T follicular helper cell (primary cell): Measurements from ENCODE around the gene LAMC2.

Source experiments
- DNase-seq: peaks from one replicate; pipeline ENCODE4 v3.0.0-alpha.2; 2020; ENCODE audit warnings: low read depth

The LAMC2 gene

DNA sequence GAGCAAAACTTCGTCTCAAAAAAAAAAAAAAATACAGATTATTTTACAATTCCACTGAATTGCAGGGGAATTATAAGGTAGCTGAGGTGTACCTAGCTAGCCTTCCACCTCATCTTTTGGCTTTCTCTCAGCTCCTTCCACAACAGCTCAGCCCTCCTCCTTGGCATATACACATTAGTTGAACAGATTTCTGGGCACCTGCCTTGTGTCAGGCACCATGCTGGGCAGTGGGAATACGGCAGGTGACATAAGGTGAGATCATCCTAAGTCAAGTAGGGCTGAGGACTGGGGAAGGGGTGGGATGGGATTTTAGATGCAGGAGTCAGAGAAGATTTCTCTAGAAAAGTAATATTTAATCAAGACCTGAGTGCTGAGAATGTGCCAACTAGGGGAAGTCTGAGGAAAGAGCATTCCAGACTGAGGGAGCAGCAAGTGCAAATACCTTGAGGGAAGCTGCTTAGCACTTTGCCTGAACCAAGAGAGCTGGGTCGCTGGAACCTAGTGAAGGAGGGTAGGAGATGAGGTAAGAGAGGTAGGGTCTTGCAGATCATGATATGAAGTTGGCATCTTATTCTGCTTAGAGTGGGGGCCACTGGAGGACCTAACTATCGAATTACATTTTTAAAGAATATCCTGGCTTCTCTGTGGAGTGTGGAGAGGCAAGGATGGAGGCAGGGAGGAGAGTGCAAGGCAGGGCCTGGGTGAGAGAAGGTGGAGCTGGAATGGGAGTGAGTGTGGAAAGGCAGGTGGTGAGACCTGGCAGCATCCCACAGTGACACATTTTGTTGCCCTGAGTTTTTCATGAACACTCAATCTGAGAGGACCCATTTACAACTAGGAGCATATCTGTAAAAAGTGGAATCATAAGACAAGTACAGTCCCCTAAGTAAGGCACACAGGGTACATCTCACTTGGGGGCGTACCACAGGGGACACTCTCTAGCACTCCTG is 28.2 kb downstream of the LAMC2 start:
- DNase-seq, result no peak

DNA sequence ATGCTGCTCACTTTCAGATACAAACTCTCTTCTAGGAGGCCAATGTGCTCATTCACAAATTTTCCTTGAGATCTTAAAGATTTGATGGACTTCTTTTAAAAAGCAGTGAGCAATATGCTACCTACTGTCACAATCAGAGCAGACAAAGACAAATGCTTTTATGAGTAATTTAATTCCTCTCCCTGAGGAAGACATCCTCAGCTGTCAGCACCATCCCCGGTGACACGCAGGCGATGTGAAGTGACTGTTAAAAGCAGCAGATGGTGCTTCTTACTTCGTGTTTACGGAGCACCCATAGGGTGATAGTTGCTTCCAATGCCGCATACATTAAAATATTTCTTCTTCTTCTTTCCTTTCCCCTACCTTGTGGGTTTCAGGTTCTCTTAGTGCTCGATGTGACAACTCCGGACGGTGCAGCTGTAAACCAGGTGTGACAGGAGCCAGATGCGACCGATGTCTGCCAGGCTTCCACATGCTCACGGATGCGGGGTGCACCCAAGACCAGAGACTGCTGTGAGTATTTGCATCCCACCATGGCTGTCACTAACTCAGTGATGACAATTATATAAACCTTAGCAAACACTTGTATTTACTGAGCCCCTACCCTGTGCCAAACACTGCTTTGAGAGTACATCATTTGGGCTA is 29.1 kb downstream of the LAMC2 start:
- no peak for DNase-seq

DNA sequence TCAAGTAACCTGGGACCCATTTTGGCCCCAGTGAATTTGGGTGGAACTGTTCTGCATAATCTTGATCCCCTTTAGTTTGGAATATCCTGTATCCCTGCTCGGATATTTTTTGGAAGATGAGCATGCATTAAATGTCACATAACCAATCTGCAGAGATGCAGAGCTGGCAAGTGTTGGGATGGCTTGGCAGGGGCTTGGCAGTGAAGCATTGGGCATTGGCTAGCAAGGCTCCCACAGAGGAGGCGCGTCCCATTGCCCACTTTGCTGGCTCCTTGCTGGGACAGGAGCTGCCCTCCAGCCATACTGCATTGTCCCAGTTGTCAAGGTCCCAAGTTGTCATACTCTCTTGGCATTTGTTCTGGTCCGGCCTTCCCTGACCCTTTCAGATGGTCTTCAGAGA is 29.9 kb downstream of the LAMC2 start:
- DNase-seq, result no peak

DNA sequence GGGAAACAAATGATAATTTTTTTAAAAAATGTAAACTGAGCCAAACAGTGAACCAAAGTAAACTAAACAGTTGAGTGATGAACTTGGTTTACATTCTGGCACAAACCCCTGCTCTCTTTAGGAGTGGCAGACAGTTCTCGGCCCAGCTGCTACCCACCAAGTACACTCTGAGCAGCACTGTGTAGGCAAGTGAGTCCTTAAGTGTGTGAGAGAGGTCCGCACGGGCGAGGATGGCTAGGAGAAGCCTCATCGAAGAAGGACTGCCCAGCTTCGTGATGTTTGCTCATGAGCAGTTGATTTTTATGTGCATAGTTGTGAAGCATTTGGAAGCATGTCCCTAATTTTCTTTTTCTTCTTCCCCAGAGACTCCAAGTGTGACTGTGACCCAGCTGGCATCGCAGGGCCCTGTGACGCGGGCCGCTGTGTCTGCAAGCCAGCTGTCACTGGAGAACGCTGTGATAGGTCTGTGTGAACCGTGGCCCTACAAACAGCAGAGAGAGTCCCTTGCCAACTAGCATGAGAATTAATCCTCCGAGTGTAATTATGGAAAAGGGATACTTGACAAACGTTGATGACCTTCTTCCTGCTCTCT is 32.1 kb downstream of the LAMC2 start:
- DNase-seq, result no peak

DNA sequence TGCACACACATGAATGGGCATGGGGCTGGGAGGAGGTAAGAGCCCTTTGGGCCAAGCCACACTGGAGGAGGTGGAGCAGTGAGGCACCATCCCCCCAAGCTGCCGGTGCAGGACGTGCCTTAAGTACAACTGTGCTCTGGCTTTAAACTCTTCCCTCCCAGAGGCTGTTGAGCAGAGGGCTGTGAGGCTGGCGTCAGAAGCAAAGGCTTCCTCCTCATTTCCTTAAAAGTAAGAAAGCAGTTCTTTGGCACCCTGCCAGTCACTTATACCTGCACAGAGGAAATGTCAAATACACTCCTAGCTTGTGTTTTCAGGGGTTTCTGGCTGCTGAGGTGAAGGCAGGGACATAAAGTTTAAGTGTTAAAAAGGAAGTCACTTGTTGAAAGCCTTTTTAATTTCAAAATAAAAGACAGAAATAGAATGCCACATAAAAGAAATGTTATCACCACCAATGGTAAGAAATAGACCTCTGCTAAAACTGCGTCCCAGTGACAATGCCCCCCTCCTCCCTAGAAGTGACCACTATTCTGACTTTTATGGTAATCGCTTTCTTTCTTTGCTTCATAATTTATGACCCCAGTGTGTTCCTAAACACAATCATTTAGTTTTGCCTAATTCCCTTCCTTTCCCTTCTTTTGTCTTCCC is 33.0 kb downstream of the LAMC2 start:
- peak; percentile 28 for DNase-seq

DNA sequence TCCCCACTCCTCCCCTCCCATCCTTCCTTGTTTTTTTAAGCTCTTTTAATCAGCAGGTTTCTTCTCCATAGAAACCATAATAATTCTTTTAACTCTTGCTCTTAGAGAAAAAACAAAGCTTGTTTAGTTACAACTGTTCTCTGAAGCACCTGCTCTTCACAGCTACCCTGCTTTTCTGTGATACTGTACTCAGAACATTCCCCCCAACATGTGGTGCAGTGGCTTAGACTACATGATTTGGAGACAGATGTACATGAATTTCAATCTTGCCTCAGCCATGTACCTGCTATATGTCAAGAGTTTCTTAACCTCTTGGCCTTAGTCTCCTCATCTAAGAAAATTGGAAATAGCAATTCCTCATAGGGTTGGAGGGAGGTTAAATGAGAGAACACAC is 33.5 kb downstream of the LAMC2 start:
- DNase-seq, result no peak

DNA sequence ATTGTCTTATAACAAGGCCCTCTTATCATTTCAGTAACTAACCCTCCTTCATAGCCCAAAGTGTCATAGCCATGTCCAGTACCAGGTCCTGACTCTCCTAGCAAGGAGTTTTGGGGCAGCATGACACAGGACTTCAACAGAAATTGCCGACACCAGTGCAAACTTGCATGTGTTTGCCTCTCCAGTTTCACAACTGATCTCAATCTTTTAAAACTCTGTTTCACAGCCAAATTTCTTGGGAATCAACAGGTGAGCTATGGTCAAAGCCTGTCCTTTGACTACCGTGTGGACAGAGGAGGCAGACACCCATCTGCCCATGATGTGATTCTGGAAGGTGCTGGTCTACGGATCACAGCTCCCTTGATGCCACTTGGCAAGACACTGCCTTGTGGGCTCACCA is 36.8 kb downstream of the LAMC2 start:
- no peak for DNase-seq

DNA sequence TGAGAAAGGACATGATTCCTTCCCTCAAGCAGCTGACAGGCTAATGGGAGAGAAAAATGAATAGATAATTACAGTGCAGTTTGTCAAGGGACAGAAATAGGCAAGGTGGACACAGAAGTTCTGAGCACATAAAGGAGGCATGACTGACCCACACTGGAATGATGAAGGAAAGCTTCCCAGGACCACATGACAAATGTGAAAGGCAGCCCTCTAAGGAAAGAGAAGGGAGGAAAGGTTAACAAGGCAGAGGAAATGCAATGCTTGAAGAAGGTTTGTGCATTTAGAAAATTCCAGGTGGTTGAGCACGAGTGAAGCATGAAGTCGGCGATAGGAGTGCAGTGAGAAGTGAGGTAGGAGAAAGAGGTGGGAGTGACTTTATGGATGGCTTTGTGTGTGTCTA is 37.4 kb downstream of the LAMC2 start:
- no peak for DNase-seq

DNA sequence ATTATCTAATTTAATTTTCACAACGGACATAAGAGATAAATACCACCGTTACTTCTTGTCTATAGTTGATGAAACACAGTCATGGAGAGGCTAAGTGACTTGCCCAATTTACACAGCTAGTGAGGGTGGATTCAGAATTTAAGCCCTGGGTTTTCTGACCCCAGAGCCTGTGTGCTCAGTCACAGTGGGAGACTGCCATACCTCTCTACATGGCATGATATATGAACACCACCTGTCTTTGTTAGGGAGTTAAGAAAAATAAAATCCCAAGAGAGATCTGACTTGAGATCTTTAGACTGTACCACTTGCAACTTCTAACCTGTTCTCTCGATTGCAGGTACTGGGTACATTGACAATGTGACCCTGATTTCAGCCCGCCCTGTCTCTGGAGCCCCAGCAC is 40.3 kb downstream of the LAMC2 start:
- DNase-seq, result no peak

DNA sequence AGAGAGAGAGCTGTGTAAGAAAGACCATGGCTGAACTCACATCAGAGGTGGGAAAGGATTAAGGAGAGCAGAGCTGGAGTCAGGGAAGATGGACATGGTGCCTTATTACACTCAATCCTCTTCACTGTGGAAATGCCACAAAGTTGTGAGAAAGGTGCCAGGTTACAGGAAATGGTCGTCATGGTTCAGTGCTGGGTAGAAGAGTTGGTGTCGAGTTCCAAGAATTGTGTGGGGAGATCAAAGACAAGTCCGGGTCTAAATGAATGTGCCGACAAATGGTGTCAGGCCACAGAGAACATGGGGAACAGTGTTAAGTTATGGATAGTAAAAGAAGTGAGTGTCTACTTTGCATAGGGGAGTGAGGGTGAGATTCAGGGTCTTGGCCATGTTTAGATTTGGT is 40.9 kb downstream of the LAMC2 start:
- DNase-seq, result no peak

DNA sequence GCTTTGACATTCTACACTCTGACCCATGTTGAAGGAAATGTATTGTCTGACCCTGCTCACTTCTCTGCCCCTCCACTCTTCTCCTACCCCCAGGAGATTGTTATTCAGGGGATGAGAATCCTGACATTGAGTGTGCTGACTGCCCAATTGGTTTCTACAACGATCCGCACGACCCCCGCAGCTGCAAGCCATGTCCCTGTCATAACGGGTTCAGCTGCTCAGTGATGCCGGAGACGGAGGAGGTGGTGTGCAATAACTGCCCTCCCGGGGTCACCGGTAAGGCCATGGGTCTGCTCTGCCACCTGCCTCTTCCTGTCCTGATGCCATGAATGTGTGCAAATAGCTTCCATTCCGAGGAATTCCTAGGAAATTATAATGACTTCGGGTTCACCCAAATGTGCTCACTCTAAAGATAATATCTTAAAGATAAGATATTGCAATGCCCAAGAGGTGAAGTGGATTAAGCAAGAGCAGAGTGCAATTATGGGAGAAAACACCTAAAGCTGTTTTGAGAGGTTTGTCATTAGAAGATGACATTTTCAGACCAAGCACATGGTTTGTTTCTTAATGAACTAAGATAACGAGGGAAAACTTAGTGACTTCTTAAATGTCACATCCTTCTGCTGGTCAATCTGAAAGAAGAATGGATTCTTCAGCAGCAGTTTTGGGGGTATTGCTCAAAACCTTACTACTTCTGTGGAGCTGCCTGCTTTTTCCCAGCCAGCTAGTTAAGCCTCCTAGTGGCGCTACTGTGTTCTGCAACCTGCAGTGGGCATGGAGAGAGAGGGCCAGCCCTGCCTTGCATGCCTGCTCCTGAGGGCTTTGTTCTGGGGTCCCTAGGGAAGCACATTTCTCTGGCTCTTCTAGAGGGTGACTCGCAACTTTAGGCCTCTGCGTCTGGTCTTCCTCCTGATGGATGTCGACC is 41.6 kb downstream of the LAMC2 start:
- no peak for DNase-seq

DNA sequence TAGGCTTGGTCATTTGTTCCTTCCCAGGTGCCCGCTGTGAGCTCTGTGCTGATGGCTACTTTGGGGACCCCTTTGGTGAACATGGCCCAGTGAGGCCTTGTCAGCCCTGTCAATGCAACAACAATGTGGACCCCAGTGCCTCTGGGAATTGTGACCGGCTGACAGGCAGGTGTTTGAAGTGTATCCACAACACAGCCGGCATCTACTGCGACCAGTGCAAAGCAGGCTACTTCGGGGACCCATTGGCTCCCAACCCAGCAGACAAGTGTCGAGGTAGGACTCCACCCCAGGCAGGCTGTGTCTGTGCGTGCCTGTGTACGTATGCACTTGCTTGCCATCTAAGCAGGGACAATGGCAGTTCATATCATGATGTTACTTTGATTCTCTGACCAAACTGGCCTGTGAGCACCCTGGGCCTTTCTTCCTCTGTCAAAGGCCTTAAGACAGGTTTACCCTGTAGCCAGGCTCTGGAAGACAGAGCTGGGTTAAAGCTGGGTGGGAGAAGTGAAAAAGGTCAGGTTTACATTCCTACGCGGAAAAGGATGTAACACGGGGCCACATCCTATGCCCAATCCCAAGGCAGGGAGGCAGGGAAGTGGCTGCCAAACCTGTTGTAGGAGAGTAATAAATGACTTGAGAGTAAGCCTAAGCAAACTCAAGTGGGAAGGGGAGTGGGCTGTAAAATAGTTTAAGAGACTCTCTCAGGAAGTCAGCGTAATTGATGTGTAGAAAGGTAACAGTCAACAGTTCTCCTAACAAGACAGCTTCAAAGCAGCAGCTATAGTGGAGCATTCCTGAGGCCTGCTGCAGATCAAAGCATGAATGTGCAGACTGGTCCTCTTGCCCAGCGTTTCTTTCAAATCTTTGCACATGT is 42.5 kb downstream of the LAMC2 start:
- DNase-seq, result no peak

DNA sequence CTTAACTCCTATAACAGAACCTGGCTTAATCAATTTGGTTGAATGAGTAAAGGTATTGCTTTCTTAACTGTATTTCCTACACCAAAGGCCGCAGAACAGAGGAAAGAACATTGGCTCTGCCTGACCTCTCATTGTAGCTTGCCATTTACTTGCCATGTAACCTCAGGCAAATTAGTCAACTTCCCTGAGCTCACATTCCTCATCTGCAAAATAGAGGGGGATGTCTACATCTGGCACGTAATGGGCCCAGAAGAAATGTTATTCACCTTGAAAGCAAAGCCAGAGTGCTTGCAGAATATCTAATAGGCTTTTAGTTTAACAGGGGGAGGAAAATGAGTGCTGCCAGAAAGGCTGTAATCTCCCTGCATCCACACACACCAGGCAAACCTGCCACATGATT is 44.3 kb downstream of the LAMC2 start:
- no peak for DNase-seq

DNA sequence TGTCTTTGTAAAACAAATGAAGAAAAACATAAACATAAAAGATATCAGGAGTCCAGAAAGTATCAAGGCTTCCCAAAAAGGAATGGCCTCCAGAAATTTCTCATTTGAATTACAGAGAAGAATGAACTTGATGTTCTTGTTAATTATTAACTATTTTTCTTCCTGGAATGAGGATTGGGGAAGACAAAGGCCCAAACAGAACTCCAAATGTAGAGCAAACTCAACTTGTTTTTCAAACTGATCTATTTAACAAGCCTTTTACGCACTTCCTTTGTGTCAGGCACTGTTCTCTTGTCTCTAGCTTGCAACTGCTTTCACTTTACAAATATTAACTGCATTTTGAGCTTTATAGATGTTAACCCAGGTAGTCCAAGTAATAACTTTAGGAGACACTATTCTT is 45.5 kb downstream of the LAMC2 start:
- no peak for DNase-seq

DNA sequence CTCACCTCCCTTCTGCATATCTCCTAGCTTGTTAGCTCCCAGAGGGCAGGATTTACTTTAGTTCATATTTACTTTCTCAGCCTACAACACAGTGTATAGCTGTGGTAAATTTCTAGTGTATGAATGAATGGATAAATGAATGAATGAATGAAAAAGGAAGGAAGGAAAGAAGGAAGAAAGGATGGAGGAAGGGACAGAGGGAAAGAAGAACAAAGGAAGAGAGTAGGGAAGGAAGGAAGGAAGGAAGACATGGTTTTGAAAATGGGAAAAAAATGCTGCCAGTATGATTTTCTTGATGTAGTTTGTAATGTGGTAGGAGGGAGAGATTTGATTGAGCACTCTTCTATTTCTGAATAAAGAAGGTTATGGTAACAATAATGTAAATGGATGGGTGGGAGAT is 47.0 kb downstream of the LAMC2 start:
- no peak for DNase-seq

DNA sequence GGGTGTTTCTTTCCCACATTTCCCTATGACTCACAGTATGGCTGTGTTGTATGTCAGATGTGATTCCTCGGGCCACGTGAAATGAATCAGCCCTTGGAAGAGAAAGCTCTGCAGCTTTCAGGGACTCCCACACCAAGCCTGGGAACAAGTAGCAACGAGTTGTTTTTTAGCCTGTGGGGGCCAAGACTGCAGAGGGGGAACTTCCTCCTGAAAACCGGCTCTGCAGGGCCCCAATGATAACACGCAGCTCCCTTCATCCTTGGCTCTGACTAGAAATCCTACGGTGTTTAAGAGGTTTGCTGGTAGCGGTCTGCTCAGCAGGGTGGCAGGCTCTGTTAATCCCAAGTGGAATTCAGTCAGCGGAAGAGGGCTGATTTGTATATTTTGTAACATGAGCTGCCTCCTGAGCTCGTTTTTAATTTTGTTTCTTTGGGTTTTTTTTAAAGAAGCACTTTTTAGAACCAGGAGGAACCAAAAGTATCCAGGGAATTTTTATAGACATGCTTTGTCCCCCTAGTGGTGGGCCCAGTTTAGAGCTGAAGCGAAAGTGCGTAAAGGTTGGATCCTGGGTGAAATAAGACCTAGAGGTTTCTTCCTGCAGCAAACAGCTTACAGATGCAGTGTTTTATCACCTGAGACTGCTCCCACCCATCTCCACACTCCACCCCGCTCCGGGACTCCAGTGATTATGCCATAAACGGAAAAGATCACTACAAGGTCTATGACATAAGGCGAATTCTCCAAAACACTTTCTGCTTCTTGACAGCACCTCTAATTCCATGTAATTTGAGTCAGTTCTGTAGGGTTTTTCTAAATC is 48.8 kb downstream of the LAMC2 start:
- DNase-seq, result no peak

DNA sequence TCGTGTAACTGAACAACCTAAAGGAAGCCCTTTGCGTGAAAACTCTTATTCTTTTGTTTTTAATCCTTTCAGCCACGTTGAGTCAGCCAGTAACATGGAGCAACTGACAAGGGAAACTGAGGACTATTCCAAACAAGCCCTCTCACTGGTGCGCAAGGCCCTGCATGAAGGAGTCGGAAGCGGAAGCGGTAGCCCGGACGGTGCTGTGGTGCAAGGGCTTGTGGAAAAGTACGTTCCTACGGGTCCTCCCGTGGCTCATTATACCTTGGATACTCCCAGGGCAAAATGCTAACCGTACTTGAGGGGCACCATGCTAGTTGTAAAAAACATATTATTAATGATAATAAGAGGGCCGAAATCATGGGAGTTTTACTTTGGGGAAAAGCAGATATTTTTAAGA is 49.4 kb downstream of the LAMC2 start:
- DNase-seq, result no peak

DNA sequence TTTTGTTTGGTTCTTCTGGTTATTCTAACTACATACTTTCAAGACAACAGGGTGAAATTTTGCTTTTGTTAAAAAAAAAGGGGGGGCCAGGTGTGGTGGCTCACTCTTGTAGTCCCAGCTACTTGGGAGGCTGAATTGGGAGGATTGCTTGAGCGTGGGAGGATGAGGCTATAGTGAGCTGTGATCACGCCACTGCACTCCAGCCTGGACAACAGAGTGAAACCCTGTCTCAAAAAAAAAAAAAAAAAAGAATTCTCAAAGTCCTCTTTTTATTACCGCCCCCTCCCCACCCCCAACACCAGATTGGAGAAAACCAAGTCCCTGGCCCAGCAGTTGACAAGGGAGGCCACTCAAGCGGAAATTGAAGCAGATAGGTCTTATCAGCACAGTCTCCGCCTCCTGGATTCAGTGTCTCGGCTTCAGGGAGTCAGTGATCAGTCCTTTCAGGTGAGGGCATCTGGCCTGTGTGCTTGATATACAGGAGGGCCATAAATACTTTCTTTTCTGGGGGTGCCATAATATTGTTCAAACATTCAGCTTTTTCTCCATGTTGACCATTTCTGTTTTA is 50.2 kb downstream of the LAMC2 start:
- no peak for DNase-seq

DNA sequence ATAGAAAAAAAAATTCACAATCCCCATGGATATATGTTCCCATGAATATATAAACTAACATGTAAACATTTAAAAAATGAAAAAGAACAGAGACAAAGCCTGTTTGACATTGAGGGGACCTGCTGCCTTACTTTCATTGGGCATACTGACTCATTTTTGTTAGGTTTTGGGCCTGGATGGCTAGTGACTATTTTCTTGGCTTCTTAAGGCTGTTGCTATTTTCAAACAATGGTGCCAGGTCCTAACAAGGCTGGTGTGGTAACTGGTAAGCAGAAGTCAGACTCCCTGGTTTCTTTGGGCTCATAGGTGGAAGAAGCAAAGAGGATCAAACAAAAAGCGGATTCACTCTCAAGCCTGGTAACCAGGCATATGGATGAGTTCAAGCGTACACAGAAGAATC is 51.0 kb downstream of the LAMC2 start:
- no peak for DNase-seq
